Naive thymus-derived CD4-positive, alpha-beta T cell (primary cell): ENCODE results near the gene PBLD. TPM values are rescaled to one million over a fixed set of nuclear protein-coding genes. Genes with fewer than 3 reads are reported as not detected.
"Not testable (repeated sequence)": the region's sequence is repeated elsewhere in the genome, so short reads cannot be mapped to it uniquely, and the experiment has no call there.

Source experiments
- ATAC-seq: fragments of 150-1000 bp; cut with Tn5 transposase; 2 replicates; pipeline ENCODE4 v1.10.0; 2021; ENCODE audit warnings: mild to moderate bottlenecking, moderate library complexity
- CTCF ChIA-PET: fragments of 350-600 bp; sonication (Branson Sonifier 250); formaldehyde crosslinking; loops from one replicate; lab custom pipeline; 2021; ENCODE audit warnings: antibody characterized with exemption; lab: Charles Lee
- POLR2A ChIA-PET: fragments of 350-600 bp; sonication (Branson Sonifier 250); formaldehyde crosslinking; loops from one replicate; lab custom pipeline; 2021; ENCODE audit warnings: antibody characterized with exemption, inconsistent platforms; lab: Charles Lee
- DNase-seq, 9 donors: peaks; one replicate each; pipeline versions ENCODE4 v3.0.0 to v3.0.0-alpha.2; 2020 to 2022; ENCODE audit warnings: mixed read lengths in 1 of 9
- H3K27ac ChIP-seq: one replicate; pipeline ENCODE4 v1.7.0; 2013; ENCODE audit warnings: mild to moderate bottlenecking, low read depth, low read length, moderate library complexity
- H3K27me3 ChIP-seq, 2 donors: one replicate each; pipeline ENCODE4 v1.7.0; 2013; ENCODE audit warnings: low read length in 2 of 2, mild to moderate bottlenecking in 2 of 2, moderate library complexity in 2 of 2; ENCODE audit not compliant: control insufficient read depth in 2 of 2, insufficient read depth in 2 of 2
- H3K36me3 ChIP-seq, 3 experiments: 1 replicate in 2 of 3; 2 replicates in 1 of 3; pipeline ENCODE4 v1.7.0; 2013; ENCODE audit warnings: low read length in 3 of 3, mild to moderate bottlenecking in 3 of 3, moderate library complexity in 1 of 3; ENCODE audit not compliant: insufficient read depth in 3 of 3, control insufficient read depth in 2 of 3
- H3K4me1 ChIP-seq, 2 donors: one replicate each; pipeline ENCODE4 v1.7.0; 2013; ENCODE audit warnings: low read length in 2 of 2, mild to moderate bottlenecking in 2 of 2, moderate library complexity in 1 of 2; ENCODE audit not compliant: control insufficient read depth in 2 of 2, insufficient read depth in 2 of 2
- H3K4me3 ChIP-seq: 2 replicates; pipeline ENCODE4 v1.7.0; 2013; ENCODE audit warnings: mild to moderate bottlenecking, low read length
- H3K9me3 ChIP-seq, 3 experiments: 1 replicate in 2 of 3; 2 replicates in 1 of 3; pipeline ENCODE4 v1.7.0; 2013; ENCODE audit warnings: low read length in 3 of 3; ENCODE audit not compliant: control insufficient read depth in 2 of 3
- H3K27ac Mint-ChIP-seq, 9 donors: one replicate each; pipeline ENCODE4 v1.8.0; 2020 to 2022; ENCODE audit warnings: mixed read lengths in 9 of 9, mild to moderate bottlenecking in 8 of 9, moderate library complexity in 5 of 9, inconsistent platforms in 2 of 9
- H3K27me3 Mint-ChIP-seq, 5 donors: one replicate each; pipeline ENCODE4 v1.8.0; 2021 to 2022; ENCODE audit warnings: mixed read lengths in 5 of 5, mild to moderate bottlenecking in 1 of 5
- H3K36me3 Mint-ChIP-seq, 5 donors: one replicate each; pipeline ENCODE4 v1.8.0; 2020 to 2022; ENCODE audit warnings: mixed read lengths in 5 of 5, mild to moderate bottlenecking in 3 of 5, inconsistent platforms in 1 of 5
- H3K4me1 Mint-ChIP-seq, 7 donors: one replicate each; pipeline ENCODE4 v1.8.0; 2020 to 2022; ENCODE audit warnings: mixed read lengths in 7 of 7, mild to moderate bottlenecking in 3 of 7, inconsistent platforms in 1 of 7
- H3K4me3 Mint-ChIP-seq, 10 donors: one replicate each; pipeline ENCODE4 v1.8.0; 2020 to 2022; ENCODE audit warnings: mild to moderate bottlenecking in 10 of 10, mixed read lengths in 10 of 10, moderate library complexity in 6 of 10, inconsistent platforms in 2 of 10
- H3K9me3 Mint-ChIP-seq, 11 donors: one replicate each; pipeline ENCODE4 v1.8.0; 2020 to 2022; ENCODE audit warnings: mixed read lengths in 11 of 11, mild to moderate bottlenecking in 4 of 11, inconsistent platforms in 1 of 11, moderate library complexity in 1 of 11
- intact Hi-C, 2 donors: fragments of 100-400 bp; cut with micrococcal nuclease; formaldehyde crosslinking; loops; one replicate each; pipeline ENCODE4 v1.15.1; 2023
- polyA plus RNA-seq, 2 donors: library from polyadenylated mRNA; unstranded; fragments of 300-500 nt; fragmentation: Illumina TruSeq; gene quantifications; one replicate each; pipeline ENCODE4 v1.2.3, GENCODE V29; 2021
- total RNA-seq, 6 experiments: library from RNA in 5 of 6; stranded (reverse) in 5 of 6; gene quantifications; 1 replicate in 5 of 6; 2 replicates in 1 of 6; pipeline ENCODE4 v1.2.3 and lab custom pipeline; 2021 to 2026

Gene PBLD
- total and polyA plus RNA-seq, 7 experiments from 2014 or later = 0.72 to 3.5 (median 1.5) TPM

DNA sequence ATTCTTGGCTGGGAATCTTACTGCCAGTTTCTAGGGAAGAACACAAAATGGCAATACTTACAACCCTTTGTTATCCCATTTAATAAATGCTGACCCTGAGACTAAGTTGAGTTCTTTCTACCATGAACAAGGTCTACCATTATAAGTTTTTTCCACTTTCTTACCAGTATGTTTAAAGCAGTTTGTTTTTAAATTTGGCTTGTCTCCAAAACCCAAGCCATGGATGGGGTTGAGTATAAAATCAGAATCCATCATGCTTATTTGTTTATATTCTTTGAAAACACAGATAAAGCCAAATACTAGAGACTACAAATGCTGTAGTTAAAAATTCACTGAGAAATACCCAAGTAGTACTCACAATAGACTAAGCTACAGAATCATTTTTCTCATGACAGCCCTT is 42.0 kb downstream of the PBLD start:
- no peak overlapping the region for H3K4me3 ChIP-seq
- Mint-ChIP-seq H3K4me1 (no peaks in the 10 kb centered on the region), H3K36me3 (peaks cover 0 to 14% (median 5%) of the 10 kb centered on the region in 5 donors), H3K4me3 (no peak overlapping the region), H3K27ac (no peak overlapping the region), H3K27me3 (no peaks in the 10 kb centered on the region), H3K9me3 (peaks cover 0 to 1% (median 0%) of the 10 kb centered on the region in 11 donors)
- H3K4me1 ChIP-seq = no peaks in the 10 kb centered on the region
- CTCF ChIA-PET = no interaction called here
- no peaks in the 10 kb centered on the region for H3K36me3 ChIP-seq
- ATAC-seq = no peak
- DNase-seq = no peak
- H3K9me3 ChIP-seq = no peaks in the 10 kb centered on the region
- H3K27ac ChIP-seq = no peak overlapping the region
- no peaks in the 10 kb centered on the region for H3K27me3 ChIP-seq
- intact Hi-C loops = no loop called here
- POLR2A ChIA-PET = no interaction called here

DNA sequence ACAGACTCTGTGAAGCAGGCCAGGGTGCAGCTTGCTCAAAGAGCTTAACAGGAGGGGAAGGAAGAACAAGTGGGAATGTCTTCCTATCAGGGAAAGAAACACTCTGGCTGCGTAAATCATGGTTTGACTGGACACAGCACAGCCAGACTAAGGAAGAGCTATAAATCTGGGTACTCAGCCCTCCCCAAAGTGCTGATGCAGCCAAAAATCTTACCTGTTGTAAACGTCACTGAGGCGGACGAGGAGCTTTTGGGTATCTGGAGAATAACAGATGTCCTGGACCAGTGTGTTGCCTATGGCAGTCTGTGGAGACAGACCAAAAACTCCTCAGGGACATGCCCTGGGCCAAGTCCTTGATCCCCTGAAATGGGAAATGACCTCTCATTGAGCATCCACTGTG is 44.0 kb downstream of the PBLD start:
- DNase-seq (no peak), ATAC-seq (no peak)
- Mint-ChIP-seq H3K27ac (no peak overlapping the region), H3K36me3 (peaks cover 0 to 11% (median 2%) of the 10 kb centered on the region in 5 donors), H3K4me3 (no peak overlapping the region), H3K27me3 (no peaks in the 10 kb centered on the region), H3K4me1 (no peaks in the 10 kb centered on the region), H3K9me3 (peaks cover 0 to 1% (median 0%) of the 10 kb centered on the region in 11 donors)
- Histone ChIP-seq H3K36me3 (no peaks in the 10 kb centered on the region), H3K4me3 (no peak overlapping the region), H3K27me3 (no peaks in the 10 kb centered on the region), H3K9me3 (no peaks in the 10 kb centered on the region), H3K4me1 (no peaks in the 10 kb centered on the region), H3K27ac (no peak overlapping the region)
- ChIA-PET CTCF (interaction anchor here (0.5 kb wide), 1 partner anchor 8 kb away, joined by 3 read pairs; no protein-coding TSS in a partner anchor), POLR2A (no interaction called here)
- intact Hi-C loops = no loop called here

DNA sequence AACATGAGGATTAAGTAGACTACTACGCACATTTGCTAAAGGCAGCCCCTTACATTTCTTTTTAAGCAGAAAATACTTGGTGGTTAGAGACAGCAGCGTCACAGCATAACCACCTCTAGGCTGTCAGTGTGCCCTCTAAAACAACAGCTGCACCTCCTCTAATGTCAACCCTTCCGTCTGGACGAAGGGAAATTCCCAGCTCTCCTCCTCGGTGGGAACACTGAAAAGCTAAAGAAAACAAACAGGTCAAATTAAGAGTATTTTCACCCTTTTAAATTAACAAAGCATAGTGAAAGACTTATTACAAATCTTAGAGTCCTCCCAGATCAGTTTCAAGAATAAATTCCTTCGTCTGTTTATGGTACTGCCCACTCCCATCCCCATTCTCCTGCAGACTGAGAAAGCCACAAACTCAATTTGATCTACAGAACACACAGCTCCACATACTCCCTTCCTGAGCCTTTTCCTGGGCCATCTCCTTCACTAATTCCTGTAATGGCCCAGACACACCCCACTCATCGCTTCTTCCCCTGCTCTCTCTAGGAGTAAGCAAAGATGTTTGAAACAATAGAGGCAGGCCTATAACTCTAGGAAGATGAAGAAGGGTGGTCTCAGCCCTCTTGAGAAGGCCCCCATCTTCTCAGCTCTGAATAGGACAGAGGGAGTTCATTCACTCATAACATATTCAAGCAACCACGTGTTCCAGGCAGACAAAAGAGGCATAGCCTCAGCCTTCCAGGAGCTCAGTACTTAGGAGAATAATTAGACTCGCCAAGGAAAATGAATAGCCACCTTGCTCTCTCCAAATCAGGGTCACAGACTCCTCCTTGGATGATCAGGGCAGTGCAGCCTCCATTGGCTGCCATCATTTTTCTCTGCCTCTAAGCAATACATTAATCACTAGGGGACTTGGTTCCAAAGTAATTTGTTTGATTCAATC is 48.4 kb downstream of the PBLD start:
- DNase-seq (no peak), ATAC-seq (no peak)
- POLR2A ChIA-PET = no interaction called here
- CTCF ChIA-PET = interaction anchor here (0.6 kb wide), 1 partner anchor 14 kb away, joined by 5 read pairs; no protein-coding TSS in a partner anchor
- Histone ChIP-seq H3K27ac (no peak overlapping the region), H3K27me3 (no peaks in the 10 kb centered on the region), H3K36me3 (no peaks in the 10 kb centered on the region), H3K4me3 (no peak overlapping the region), H3K9me3 (no peaks in the 10 kb centered on the region), H3K4me1 (no peaks in the 10 kb centered on the region)
- no peak overlapping the region for H3K4me3 Mint-ChIP-seq
- intact Hi-C loops = no loop called here
- H3K9me3 Mint-ChIP-seq = peaks cover 0 to 5% (median 0%) of the 10 kb centered on the region in 11 donors
- no peaks in the 10 kb centered on the region for H3K4me1 Mint-ChIP-seq
- peaks cover 0 to 5% (median under 1%) of the 10 kb centered on the region in 5 donors for H3K36me3 Mint-ChIP-seq
- H3K27me3 Mint-ChIP-seq = no peaks in the 10 kb centered on the region
- H3K27ac Mint-ChIP-seq = no peak overlapping the region

DNA sequence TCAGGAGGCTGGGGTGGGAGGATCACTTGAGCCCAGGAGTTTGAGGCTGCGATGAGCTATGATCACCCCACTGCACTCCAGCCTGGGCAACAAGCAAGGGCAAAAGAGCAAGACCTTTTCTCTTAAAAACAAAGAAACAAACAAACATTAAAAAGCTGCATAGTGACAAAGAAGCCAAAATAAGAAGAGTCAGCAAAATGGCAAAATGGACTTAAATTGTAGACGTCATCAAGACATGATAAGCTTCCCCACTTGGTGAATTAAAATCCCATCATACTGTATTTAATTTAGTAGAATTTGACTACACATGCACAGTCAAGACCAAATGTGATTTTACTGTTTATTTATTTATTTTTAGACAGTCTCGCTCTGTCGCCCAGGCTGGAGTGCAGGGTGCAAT is 52.0 kb downstream of the PBLD start:
- CTCF ChIA-PET = no interaction called here
- intact Hi-C loops = no loop called here
- Histone ChIP-seq H3K9me3 (peaks cover 0 to 8% (median 0%) of the 10 kb centered on the region in 3 experiments), H3K27me3 (no peaks in the 10 kb centered on the region), H3K4me1 (no peaks in the 10 kb centered on the region), H3K36me3 (no peaks in the 10 kb centered on the region), H3K27ac (no peak overlapping the region), H3K4me3 (no peak overlapping the region)
- Mint-ChIP-seq H3K27ac (no peak overlapping the region), H3K36me3 (peaks cover 0 to 20% (median 4%) of the 10 kb centered on the region in 5 donors), H3K4me3 (no peak overlapping the region), H3K9me3 (peaks cover 6 to 35% (median 19%) of the 10 kb centered on the region in 11 donors), H3K27me3 (no peaks in the 10 kb centered on the region), H3K4me1 (no peaks in the 10 kb centered on the region)
- POLR2A ChIA-PET = no interaction called here
- no peak for DNase-seq
- ATAC-seq = no peak

DNA sequence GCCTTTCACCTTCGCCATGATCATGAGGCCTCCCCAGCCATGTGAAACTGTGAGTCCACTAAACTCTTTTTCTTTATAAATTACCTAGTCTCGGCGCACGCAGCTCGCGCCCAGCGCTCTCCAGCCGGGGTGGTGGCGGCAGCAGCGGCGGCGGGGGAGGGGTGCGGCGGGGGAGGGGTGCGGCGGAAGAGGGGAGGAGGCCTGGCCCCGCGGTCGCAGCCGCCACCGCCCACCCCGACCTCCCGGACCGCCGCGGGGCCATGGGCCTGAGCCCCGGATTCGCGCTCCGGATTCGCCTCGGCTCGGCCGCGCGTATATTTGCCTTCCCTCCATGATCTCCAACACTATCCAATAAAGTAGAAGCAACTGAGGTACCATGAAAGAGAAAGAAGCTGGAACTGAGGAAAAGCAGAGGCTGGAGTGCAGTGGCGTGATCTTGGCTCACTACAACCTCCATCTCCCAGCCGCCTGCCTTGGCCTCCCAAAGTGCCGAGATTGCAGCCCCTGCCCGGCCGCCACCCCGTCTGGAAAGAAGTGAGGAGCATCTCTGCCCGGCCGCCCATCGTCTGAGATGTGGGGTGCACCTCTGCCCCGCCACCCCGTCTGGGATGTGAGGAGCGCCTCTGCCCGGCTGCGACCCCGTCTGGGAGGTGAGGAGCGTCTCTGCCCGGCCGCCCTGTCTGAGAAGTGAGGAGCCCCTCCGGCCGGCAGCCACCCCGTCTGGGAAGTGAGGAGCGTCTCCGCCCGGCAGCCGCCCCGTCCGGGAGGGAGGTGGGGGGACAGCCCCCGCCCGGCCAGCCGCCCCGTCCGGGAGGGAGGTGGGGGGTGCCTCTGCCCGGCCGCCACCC is 53.6 kb downstream of the PBLD start:
- H3K9me3 ChIP-seq, intact Hi-C loops, H3K27ac Mint-ChIP-seq, H3K27me3 Mint-ChIP-seq, H3K4me3 Mint-ChIP-seq, DNase-seq, H3K4me1 ChIP-seq, H3K27me3 ChIP-seq, H3K27ac ChIP-seq, H3K4me1 Mint-ChIP-seq, ATAC-seq, H3K36me3 ChIP-seq, POLR2A ChIA-PET, H3K4me3 ChIP-seq, CTCF ChIA-PET: not testable (repeated sequence)
- H3K36me3 Mint-ChIP-seq = peaks cover 0 to 20% (median 4%) of the 10 kb centered on the region in 5 donors
- H3K9me3 Mint-ChIP-seq = peaks cover 6 to 35% (median 21%) of the 10 kb centered on the region in 11 donors

- H3K4me3 Mint-ChIP-seq, H3K36me3 ChIP-seq, H3K27me3 ChIP-seq, POLR2A ChIA-PET, H3K4me3 ChIP-seq, H3K27ac ChIP-seq, H3K4me1 ChIP-seq, H3K27ac Mint-ChIP-seq, ATAC-seq, H3K9me3 ChIP-seq, H3K27me3 Mint-ChIP-seq, intact Hi-C loops, CTCF ChIA-PET, H3K4me1 Mint-ChIP-seq, DNase-seq: not testable (repeated sequence)
- peaks cover 6 to 35% (median 22%) of the 10 kb centered on the region in 11 donors for H3K9me3 Mint-ChIP-seq
- peaks cover 0 to 20% (median 4%) of the 10 kb centered on the region in 5 donors for H3K36me3 Mint-ChIP-seq
Observed at GRCh38 chr10:68277814-68278213, 54.9 kb downstream of the PBLD start.
